OCI-LY3 (cell line): ENCODE data around the gene CAMSAP2.

Source experiments
- CTCF ChIP-seq: fragments of 200-600, 300-600 bp; sonication (generic); IDR thresholded peaks from 2 replicates; pipeline ENCODE4 v1.5.1; 2014; ENCODE audit warnings: antibody characterized with exemption, low read length, low read depth
- EZH2phosphoT487 ChIP-seq: fragments of 200-600 bp; shearing (Covaris generic); IDR thresholded peaks from 2 replicates; pipeline ENCODE4 v1.6.1; 2018; ENCODE audit warnings: antibody characterized with exemption, mixed run types, low read depth

- TF ChIP-seq CTCF = no peak
- TF ChIP-seq EZH2phosphoT487 = no peak
Measured at GRCh38 chr1:200901796-200902444, 163.2 kb downstream of the CAMSAP2 start.
